PC-3 (cell line): Measurements from ENCODE around the gene GSTK1. TPM values are rescaled to one million over a fixed set of nuclear protein-coding genes. Genes with fewer than 3 reads are reported as not detected.

ENCODE experiments used
- ATAC-seq: fragments of 200-7000 bp; cut with Tn5 transposase; 2 replicates; pipeline ENCODE4 v1.9.1; 2020; ENCODE audit warnings: mild to moderate bottlenecking, moderate library complexity
- BruUV-seq: library from RNA; stranded (reverse); fragments of 400-500 nt; replicated peaks from 2 replicates; lab custom pipeline; 2021; lab: Mats Ljungman, UMichigan
- CTCF ChIA-PET: fragments of 300-600 bp; sonication (Branson Sonifier 250); formaldehyde crosslinking; loops from one replicate; lab custom pipeline; 2022; ENCODE audit warnings: antibody characterized with exemption; lab: Charles Lee
- POLR2A ChIA-PET: fragments of 300-600 bp; sonication (Branson Sonifier 250); formaldehyde crosslinking; loops from one replicate; lab custom pipeline; 2022; ENCODE audit warnings: antibody characterized with exemption; ENCODE audit not compliant: unreplicated experiment; lab: Charles Lee
- DNase-seq: peaks from one replicate; pipeline ENCODE4 v3.0.0-alpha.2; 2015
- H2AFZ ChIP-seq: fragments of 300-600 bp; sonication (generic); 2 replicates; pipeline ENCODE4 v1.6.0; 2016; ENCODE audit warnings: antibody characterized with exemption, low read length
- H3F3A ChIP-seq: fragments of 300-600 bp; sonication (generic); one replicate; pipeline ENCODE4 v1.6.0; 2017; ENCODE audit warnings: antibody characterized with exemption, low read length, control low read depth, mild to moderate bottlenecking; ENCODE audit not compliant: unreplicated experiment
- H3K27ac ChIP-seq: fragments of 300-600 bp; sonication (generic); 2 replicates; pipeline ENCODE4 v1.5.1; 2016; ENCODE audit warnings: mild to moderate bottlenecking, low read length
- H3K27me3 ChIP-seq: fragments of 300-600 bp; sonication (generic); 2 replicates; pipeline ENCODE4 v1.6.1; 2016; ENCODE audit warnings: low read length, mixed read lengths
- H3K36me3 ChIP-seq: fragments of 300-600 bp; sonication (generic); 2 replicates; pipeline ENCODE4 v1.6.1; 2016; ENCODE audit warnings: low read depth, mixed run types, low read length, mixed read lengths
- H3K4me1 ChIP-seq: fragments of 300-600 bp; sonication (generic); 2 replicates; pipeline ENCODE4 v1.5.1; 2016; ENCODE audit warnings: low read length; ENCODE audit not compliant: insufficient read depth
- H3K4me2 ChIP-seq: fragments of 300-600 bp; sonication (generic); 2 replicates; pipeline ENCODE4 v1.6.0; 2016; ENCODE audit warnings: low read length
- H3K4me3 ChIP-seq: fragments of 300-600 bp; sonication (generic); 2 replicates; pipeline ENCODE4 v1.5.1; 2016; ENCODE audit warnings: mild to moderate bottlenecking, low read length, mixed read lengths
- H3K79me2 ChIP-seq: fragments of 300-600 bp; sonication (generic); 2 replicates; pipeline ENCODE4 v1.6.1; 2017; ENCODE audit warnings: low read length, mixed read lengths
- H3K9ac ChIP-seq: fragments of 300-600 bp; sonication (generic); 2 replicates; pipeline ENCODE4 v1.6.0; 2016; ENCODE audit warnings: mild to moderate bottlenecking, low read length
- H3K9me2 ChIP-seq: fragments of 300-600 bp; sonication (generic); replicated peaks from 2 replicates; pipeline ENCODE4 v1.6.1; 2016; ENCODE audit warnings: mixed run types, low read length, mixed read lengths
- H3K9me3 ChIP-seq: fragments of 300-600 bp; sonication (generic); 2 replicates; pipeline ENCODE4 v1.6.1; 2016; ENCODE audit warnings: low read length, mixed read lengths
- H4K20me1 ChIP-seq: fragments of 300-600 bp; sonication (generic); 2 replicates; pipeline ENCODE4 v1.6.1; 2016; ENCODE audit warnings: low read length, mixed read lengths
- CTCF ChIP-seq: fragments of 300-600 bp; sonication (generic); conservative IDR thresholded peaks from 2 replicates; pipeline ENCODE4 v1.5.1; 2017; ENCODE audit warnings: antibody characterized with exemption, low read depth, mild to moderate bottlenecking, low read length
- EZH2 ChIP-seq: fragments of 300-600 bp; sonication (generic); IDR thresholded peaks from one replicate; pipeline ENCODE4 v1.6.1; 2017; ENCODE audit warnings: antibody characterized with exemption, mild to moderate bottlenecking, low read length; ENCODE audit not compliant: unreplicated experiment
- EZH2phosphoT487 ChIP-seq: fragments of 300-600 bp; sonication (generic); IDR thresholded peaks from 2 replicates; pipeline ENCODE4 v1.6.1; 2018; ENCODE audit warnings: mild to moderate bottlenecking, antibody characterized with exemption, low read length, borderline replicate concordance
- intact Hi-C: fragments of 100-400 bp; cut with micrococcal nuclease; formaldehyde crosslinking; loops from 2 replicates; pipeline ENCODE4 v1.9.0; 2023
- total RNA-seq: library from RNA; depleted of rRNA; stranded (reverse); fragments of >200 nt; gene quantifications from 2 replicates; pipeline ENCODE4 v1.2.3, GENCODE V29; 2014

Gene GSTK1
- total RNA-seq, 1 experiment from 2014 or later = 111 TPM

DNA sequence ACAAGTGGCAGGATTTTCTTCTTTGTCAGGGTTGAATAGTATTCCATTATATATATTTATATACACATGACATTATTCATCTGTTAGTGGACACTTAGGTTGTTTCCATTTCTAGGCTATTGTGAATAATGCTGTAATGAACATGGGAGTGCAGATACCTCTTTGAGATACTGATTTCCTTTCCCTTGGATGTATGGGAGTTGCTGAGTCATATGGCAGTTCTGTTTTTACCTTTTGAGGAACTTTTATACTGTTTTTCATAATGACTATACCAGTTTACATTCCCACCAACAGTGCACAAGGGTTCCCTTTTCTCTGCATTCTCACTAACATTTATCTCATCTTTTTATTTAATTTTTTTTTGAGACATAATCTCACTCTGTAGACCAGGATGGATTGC is 50.9 kb downstream of the GSTK1 start:
- POLR2A ChIA-PET = no interaction called here
- H4K20me1 ChIP-seq = no peaks in the 10 kb centered on the region
- H3K79me2 ChIP-seq = no peaks in the 10 kb centered on the region
- H3K4me2 ChIP-seq = no peak overlapping the region
- H3K9me2 ChIP-seq = no peaks in the 10 kb centered on the region
- H3K27ac ChIP-seq = no peak overlapping the region
- H3K36me3 ChIP-seq = no peaks in the 10 kb centered on the region
- no peaks in the 10 kb centered on the region for H3K27me3 ChIP-seq
- ATAC-seq = no peak
- H3K9ac ChIP-seq = no peak overlapping the region
- no peak for DNase-seq
- BruUV-seq = no TSS peak
- H2AFZ ChIP-seq = no peak overlapping the region
- intact Hi-C loops = loop anchor here (10.0 kb wide), 1 partner anchor 181 kb away; no protein-coding TSS in a partner anchor
- no peaks in the 10 kb centered on the region for H3K9me3 ChIP-seq
- CTCF ChIA-PET = no interaction called here
- H3F3A ChIP-seq = no peaks in the 10 kb centered on the region
- no peak overlapping the region for H3K4me3 ChIP-seq
- TF ChIP-seq CTCF (no peak), EZH2 (no peak), EZH2phosphoT487 (no peak)
- no peaks in the 10 kb centered on the region for H3K4me1 ChIP-seq

GRCh38 chr7:143315776-143316175 is 52.5 kb downstream of the GSTK1 start, which contains the start of gene CLCN1:
TSS of gene CLCN1 (plus strand) at chr7:143316111. CDS start at chr7:143316213, 102 bp downstream.
- H2AFZ ChIP-seq = no peak within 1 kb of the TSS
- H3K4me1 ChIP-seq = peaks cover 6% of the 10 kb centered on the region; the same call in 1 of the 2 replicates
- no peak within 1 kb of the TSS for H3K4me2 ChIP-seq
- H3K27me3 ChIP-seq = no peaks in the 10 kb centered on the region
- CTCF ChIA-PET = no interaction called here
- no peaks in the 10 kb centered on the region for H3K9me2 ChIP-seq
- no peaks in the 10 kb centered on the region for H3F3A ChIP-seq
- intact Hi-C loops = loop anchor here (10.0 kb wide), 1 partner anchor 179 kb away; no protein-coding TSS in a partner anchor
- TF ChIP-seq CTCF (no peak), EZH2phosphoT487 (no peak), EZH2 (no peak)
- no peaks in the 10 kb centered on the region for H4K20me1 ChIP-seq
- H3K9me3 ChIP-seq = no peaks in the 10 kb centered on the region
- H3K79me2 ChIP-seq = no peaks in the 10 kb centered on the region
- H3K9ac ChIP-seq = no peak within 1 kb of the TSS
- no TSS peak for BruUV-seq
- H3K27ac ChIP-seq = no peak within 1 kb of the TSS
- POLR2A ChIA-PET = interaction anchor here (0.6 kb wide), 1 partner anchor 601 kb away, joined by 3 read pairs; no protein-coding TSS in a partner anchor
- DNase-seq (no peak), ATAC-seq (no peak)
- no peak within 1 kb of the TSS for H3K4me3 ChIP-seq
- H3K36me3 ChIP-seq = no peaks in the 10 kb centered on the region

GRCh38 chr7:143316492-143316891 is 53.3 kb downstream of the GSTK1 start:
- Histone ChIP-seq H3K9me2 (no peaks in the 10 kb centered on the region), H3K4me2 (no peak overlapping the region), H3K27me3 (no peaks in the 10 kb centered on the region), H3K4me1 (peaks cover 9% of the 10 kb centered on the region; the same call in 1 of the 2 replicates), H3K79me2 (no peaks in the 10 kb centered on the region), H3K27ac (no peak overlapping the region), H3K36me3 (no peaks in the 10 kb centered on the region), H3K4me3 (no peak overlapping the region), H3F3A (no peaks in the 10 kb centered on the region), H3K9me3 (no peaks in the 10 kb centered on the region), H2AFZ (no peak overlapping the region), H3K9ac (no peak overlapping the region), H4K20me1 (no peaks in the 10 kb centered on the region)
- intact Hi-C loops = loop anchor here (10.0 kb wide), 1 partner anchor 178 kb away; no protein-coding TSS in a partner anchor
- TF ChIP-seq CTCF = no peak
- POLR2A ChIA-PET = no interaction called here
- ATAC-seq = no peak
- BruUV-seq = no TSS peak
- no peak for DNase-seq
- CTCF ChIA-PET = no interaction called here
